Omental fat pad (tissue), 4 donors: Measurements from ENCODE around the gene MKS1. TPM values are rescaled to one million over a fixed set of nuclear protein-coding genes. Genes with fewer than 3 reads are reported as not detected.

Source experiments
- ATAC-seq: fragments of 150-250 bp; one replicate; pipeline ENCODE4 v1.9.1; 2016; ENCODE audit warnings: mild to moderate bottlenecking, moderate library complexity; ENCODE audit not compliant: low FRiP score
- DNase-seq: peaks from one replicate; pipeline ENCODE4 v3.0.0-alpha.2; 2019; ENCODE audit warnings: low spot score
- total RNA-seq, 4 donors: library from RNA; depleted of rRNA; stranded (reverse); fragments of >200 nt; gene quantifications; one replicate each; pipeline ENCODE4 v1.1.0, GENCODE V29; 2016
- TF ChIP-seq, protein P1 (sequence below), 3 donors: fragments of 450-650 bp; IDR thresholded peaks; one replicate each; pipeline ENCODE4 v1.5.1; 2016 to 2017; ENCODE audit warnings: antibody characterized with exemption in 3 of 3, mild to moderate bottlenecking in 3 of 3, moderate library complexity in 2 of 3

MKS1 gene
- total RNA-seq, 4 donors from 2014 or later = 3.7 to 9.9 (median 6.0) TPM

DNA sequence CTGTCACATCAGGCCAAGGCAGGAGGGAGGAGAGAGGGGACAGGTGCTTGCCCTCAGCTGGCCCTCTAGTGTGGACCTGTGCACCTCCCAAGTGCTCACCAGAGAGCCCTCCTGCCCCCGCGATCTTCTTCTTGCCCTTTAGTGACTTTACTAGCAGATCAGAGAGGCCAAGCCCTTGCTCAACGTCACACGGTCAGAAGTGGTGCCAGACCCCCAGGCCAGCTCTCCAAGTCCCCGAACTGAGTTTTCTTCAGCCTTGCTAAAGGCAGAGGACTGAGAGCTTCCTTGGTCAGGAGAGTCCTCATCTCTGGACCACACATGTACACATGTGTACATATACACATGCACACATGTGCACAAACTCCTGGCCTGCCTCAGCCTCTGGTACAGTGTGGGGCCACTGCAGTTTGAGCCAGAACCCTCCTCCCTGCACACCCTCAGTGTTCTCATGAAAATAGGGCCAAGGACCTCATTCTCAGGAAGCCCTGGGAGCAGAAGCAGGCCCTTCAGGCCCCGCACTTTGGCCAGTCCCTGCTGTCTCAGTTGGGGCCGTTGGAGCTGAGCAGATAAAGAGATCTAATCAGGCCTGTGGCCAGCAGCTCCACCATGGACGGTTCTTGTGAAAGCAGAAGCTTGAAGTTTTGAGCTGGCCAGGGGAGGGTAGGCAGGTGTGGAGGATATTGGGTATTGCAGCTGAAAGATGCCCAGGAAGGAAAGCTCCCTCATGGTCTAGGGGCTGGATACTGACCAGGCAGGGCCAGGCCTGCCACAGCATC, 33.9 kb downstream of the MKS1 start:
- no peak for DNase-seq
- TF ChIP-seq, protein P1, sequence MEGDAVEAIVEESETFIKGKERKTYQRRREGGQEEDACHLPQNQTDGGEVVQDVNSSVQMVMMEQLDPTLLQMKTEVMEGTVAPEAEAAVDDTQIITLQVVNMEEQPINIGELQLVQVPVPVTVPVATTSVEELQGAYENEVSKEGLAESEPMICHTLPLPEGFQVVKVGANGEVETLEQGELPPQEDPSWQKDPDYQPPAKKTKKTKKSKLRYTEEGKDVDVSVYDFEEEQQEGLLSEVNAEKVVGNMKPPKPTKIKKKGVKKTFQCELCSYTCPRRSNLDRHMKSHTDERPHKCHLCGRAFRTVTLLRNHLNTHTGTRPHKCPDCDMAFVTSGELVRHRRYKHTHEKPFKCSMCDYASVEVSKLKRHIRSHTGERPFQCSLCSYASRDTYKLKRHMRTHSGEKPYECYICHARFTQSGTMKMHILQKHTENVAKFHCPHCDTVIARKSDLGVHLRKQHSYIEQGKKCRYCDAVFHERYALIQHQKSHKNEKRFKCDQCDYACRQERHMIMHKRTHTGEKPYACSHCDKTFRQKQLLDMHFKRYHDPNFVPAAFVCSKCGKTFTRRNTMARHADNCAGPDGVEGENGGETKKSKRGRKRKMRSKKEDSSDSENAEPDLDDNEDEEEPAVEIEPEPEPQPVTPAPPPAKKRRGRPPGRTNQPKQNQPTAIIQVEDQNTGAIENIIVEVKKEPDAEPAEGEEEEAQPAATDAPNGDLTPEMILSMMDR (IDR thresholded peaks at IDR 0.05) = no peak
- no peak for ATAC-seq

DNA sequence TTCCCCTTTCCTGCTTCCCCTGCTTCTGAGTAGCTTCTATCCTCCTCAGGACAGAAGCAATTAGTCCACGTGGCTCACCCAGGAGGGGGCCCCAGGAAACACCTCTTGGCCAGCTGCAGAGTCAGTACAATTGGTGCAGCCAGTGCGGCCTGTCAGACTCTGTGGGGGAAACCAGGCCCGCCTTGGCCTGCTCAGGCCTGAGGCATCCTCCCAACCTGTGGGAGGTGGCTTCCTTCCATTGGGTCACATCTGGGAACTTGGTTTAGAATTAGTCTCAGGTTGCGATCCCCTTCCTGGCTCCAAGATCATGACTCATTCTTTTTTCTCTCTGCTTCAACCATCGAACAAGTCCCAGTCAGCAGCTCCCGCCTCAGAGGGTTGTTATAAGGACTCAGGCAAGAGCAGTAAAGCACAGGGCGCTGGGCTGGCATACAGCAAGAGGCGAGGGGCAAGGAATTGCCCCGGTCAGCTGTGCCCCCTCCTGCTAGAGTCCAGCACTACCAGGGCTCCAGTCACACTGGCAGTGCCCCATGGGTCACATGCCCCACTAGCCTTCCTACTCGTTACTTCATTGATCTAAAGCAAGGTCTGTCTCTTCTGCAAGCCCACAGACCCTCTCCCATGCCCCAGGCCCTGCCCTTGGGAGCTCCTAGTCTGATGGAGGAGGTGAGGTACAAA, 34.6 kb downstream of the MKS1 start:
- no peak for DNase-seq
- no peak for ATAC-seq
- TF ChIP-seq, protein P1 (IDR thresholded peaks at IDR 0.05) = no peak

DNA sequence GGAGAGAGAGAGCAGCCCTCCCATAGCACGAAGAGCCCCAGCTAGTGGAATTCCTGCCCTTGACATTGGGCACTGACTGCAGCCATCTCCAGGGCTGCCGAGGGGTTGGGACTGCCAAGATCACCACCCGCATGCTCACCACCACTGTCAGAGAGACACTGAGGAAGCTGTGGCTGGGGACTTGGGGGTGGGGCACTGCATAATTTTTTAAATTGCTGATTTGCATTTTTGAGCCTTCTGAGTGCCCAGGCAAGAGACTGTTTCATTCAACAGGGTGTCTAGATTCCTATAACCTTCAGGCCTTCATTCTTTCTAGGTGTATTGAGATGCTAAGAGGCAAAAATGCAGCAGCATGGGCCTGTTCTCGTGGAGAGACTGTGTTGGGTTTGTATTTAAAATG, 35.5 kb downstream of the MKS1 start:
- DNase-seq (no peak), ATAC-seq (no peak)
- TF ChIP-seq, protein P1 (IDR thresholded peaks at IDR 0.05) = no peak

DNA sequence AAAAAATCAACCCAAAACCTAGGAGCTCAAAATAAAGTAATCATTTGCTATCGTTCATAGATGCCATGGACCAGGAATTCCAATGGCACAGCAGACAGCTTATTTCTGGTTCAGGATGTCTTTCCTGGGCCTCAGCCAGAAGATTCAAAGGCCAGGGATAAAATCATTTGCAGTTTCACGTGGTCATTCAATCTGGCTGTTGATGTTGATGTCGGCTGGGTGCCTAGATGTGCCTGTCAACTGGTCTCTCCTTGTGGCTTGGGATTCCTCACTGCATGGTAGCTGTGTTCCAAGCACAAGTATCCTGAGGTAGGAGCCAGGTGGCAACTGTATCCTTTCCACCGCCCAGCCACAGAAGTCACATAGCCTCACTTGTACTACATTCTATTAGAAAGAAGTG, 37.3 kb downstream of the MKS1 start:
- DNase-seq (no peak), ATAC-seq (no peak)
- TF ChIP-seq, protein P1 (IDR thresholded peaks at IDR 0.05) = no peak

DNA sequence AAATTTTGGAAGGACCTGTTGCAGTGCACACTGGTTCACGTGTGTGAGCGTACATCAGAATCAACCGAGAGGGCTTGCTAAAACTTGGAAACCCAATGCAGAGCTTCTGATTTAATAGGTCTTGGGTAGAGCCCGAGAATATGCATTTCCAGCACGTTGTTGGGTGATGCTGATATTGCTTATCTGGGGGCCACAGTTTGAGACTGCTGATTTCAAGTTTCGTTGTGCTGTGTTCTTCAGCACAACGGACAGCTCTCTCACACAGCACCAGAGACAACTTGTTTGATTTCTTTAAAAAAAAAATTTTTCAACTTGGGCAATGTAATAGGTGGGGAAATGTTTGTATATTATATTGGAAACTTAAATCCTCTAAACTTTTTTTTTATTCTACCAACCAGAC, 42.9 kb downstream of the MKS1 start:
- TF ChIP-seq, protein P1 (IDR thresholded peaks at IDR 0.05) = no peak
- no peak for ATAC-seq
- DNase-seq = no peak

DNA sequence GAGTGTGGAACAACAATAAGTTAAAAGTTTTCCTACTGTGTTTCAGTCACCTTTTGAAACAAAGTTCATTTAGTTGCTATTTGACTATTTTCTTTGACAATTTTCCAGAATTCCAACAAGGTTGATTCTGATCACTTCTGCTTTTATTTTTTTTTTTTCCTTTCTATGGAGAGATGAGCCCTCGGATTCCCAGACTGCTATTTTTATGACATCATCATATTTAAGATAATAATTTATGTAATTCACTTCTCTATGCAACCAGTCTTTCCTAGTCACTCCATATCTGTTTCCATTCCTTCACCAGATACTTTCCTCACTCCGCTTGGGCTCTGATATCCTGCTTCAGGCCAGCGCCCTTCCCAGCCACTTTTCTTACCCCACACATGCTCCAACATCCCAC, 44.2 kb downstream of the MKS1 start:
- no peak for DNase-seq
- TF ChIP-seq, protein P1 (IDR thresholded peaks at IDR 0.05) = no peak
- no peak for ATAC-seq
